ENCODE measurements around the gene NELFA. TPM values are rescaled to one million over a fixed set of nuclear protein-coding genes. Genes with fewer than 3 reads are reported as not detected.

The NELFA gene
- total RNA-seq, 2 donors from 2014 or later: 29.5 to 53.3 TPM

- peak; percentile 25 for DNase-seq (ENCODE audit: low spot score)
- Histone ChIP-seq H3K27ac (peak overlapping the region in 1 of 2 donors; percentile 60), H3K4me3 (no peak overlapping the region), H3K36me3 (no peaks in the 10 kb centered on the region), H3K9me3 (no peaks in the 10 kb centered on the region), H3K4me1 (replicated peaks) (no peaks in the 10 kb centered on the region), H3K27me3 (replicated peaks; ENCODE audit: insufficient read depth) (no peaks in the 10 kb centered on the region)
- WGBS: 51% methylated on average over 11 of the region's 11 CpGs
- TF ChIP-seq CTCF (IDR thresholded peaks at IDR 0.05) (no peak), POLR2AphosphoS5 (IDR thresholded peaks at IDR 0.05) (peak; percentile 68), POLR2A (IDR thresholded peaks at IDR 0.05) (no peak)
- intact Hi-C loops (cut with DNase I): no loop called here
These were observed 68.9 kb downstream of the NELFA start for GRCh38 chr4:1939664-1940509.

- intact Hi-C loops (cut with DNase I): no loop called here
- TF ChIP-seq POLR2A (IDR thresholded peaks at IDR 0.05): no peak
- no peak for TF ChIP-seq CTCF (IDR thresholded peaks at IDR 0.05)
- no peak for TF ChIP-seq POLR2AphosphoS5 (IDR thresholded peaks at IDR 0.05)
- 95% methylated on average over 8 of the region's 8 CpGs for WGBS
- no peak overlapping the region for H3K4me3 ChIP-seq
- H3K27ac ChIP-seq: no peak overlapping the region
- no peaks in the 10 kb centered on the region for H3K36me3 ChIP-seq
- H3K9me3 ChIP-seq: no peaks in the 10 kb centered on the region
- DNase-seq (ENCODE audit: low spot score): no peak
- no peaks in the 10 kb centered on the region for H3K4me1 ChIP-seq (replicated peaks)
- no peaks in the 10 kb centered on the region for H3K27me3 ChIP-seq (replicated peaks; ENCODE audit: insufficient read depth)
These were observed 70.7 kb downstream of the NELFA start for GRCh38 chr4:1938027-1938426.

GRCh38 chr4:1937550-1937949, 71.2 kb downstream of the NELFA start:
- intact Hi-C loops (cut with DNase I): no loop called here
- no peaks in the 10 kb centered on the region for H3K27me3 ChIP-seq (replicated peaks; ENCODE audit: insufficient read depth)
- H3K4me1 ChIP-seq (replicated peaks): no peaks in the 10 kb centered on the region
- no peaks in the 10 kb centered on the region for H3K36me3 ChIP-seq
- no peaks in the 10 kb centered on the region for H3K9me3 ChIP-seq
- TF ChIP-seq CTCF (IDR thresholded peaks at IDR 0.05): no peak
- TF ChIP-seq POLR2AphosphoS5 (IDR thresholded peaks at IDR 0.05): no peak
- TF ChIP-seq POLR2A (IDR thresholded peaks at IDR 0.05): no peak
- no peak overlapping the region for H3K27ac ChIP-seq
- 91% methylated on average over 3 of the region's 3 CpGs for WGBS
- no peak overlapping the region for H3K4me3 ChIP-seq
- no peak for DNase-seq (ENCODE audit: low spot score)

GRCh38 chr4:1933700-1934099, 75.1 kb downstream of the NELFA start:
- intact Hi-C loops (cut with DNase I): no loop called here
- no peak overlapping the region for H3K27ac ChIP-seq
- TF ChIP-seq POLR2A (IDR thresholded peaks at IDR 0.05) (no peak), POLR2AphosphoS5 (IDR thresholded peaks at IDR 0.05) (no peak), CTCF (IDR thresholded peaks at IDR 0.05) (no peak)
- H3K4me3 ChIP-seq: no peak overlapping the region
- no peaks in the 10 kb centered on the region for H3K4me1 ChIP-seq (replicated peaks)
- H3K27me3 ChIP-seq (replicated peaks; ENCODE audit: insufficient read depth): no peaks in the 10 kb centered on the region
- no peaks in the 10 kb centered on the region for H3K36me3 ChIP-seq
- DNase-seq (ENCODE audit: low spot score): no peak
- WGBS: 79% methylated on average over 3 of the region's 3 CpGs
- H3K9me3 ChIP-seq: no peaks in the 10 kb centered on the region

GRCh38 chr4:1932736-1933135, 76.0 kb downstream of the NELFA start:
- no peak for TF ChIP-seq CTCF (IDR thresholded peaks at IDR 0.05)
- TF ChIP-seq POLR2A (IDR thresholded peaks at IDR 0.05): no peak
- TF ChIP-seq POLR2AphosphoS5 (IDR thresholded peaks at IDR 0.05): no peak
- 94% methylated on average over 12 of the region's 13 CpGs for WGBS
- H3K36me3 ChIP-seq: no peaks in the 10 kb centered on the region

More at GRCh38 chr4:1932736-1933135, 76.0 kb downstream of the NELFA start:
- Histone ChIP-seq H3K27ac (no peak overlapping the region), H3K9me3 (no peaks in the 10 kb centered on the region), H3K4me3 (no peak overlapping the region), H3K27me3 (replicated peaks; ENCODE audit: insufficient read depth) (no peaks in the 10 kb centered on the region), H3K4me1 (replicated peaks) (no peaks in the 10 kb centered on the region)
- intact Hi-C loops (cut with DNase I): no loop called here
- DNase-seq (ENCODE audit: low spot score): no peak
